Hepatocyte (in vitro differentiated cells): ENCODE data around the gene SIK2.

Experiments
- EZH2 ChIP-seq: fragments of 200-600 bp; sonication (generic); IDR thresholded peaks from 2 replicates; pipeline ENCODE4 v1.6.1; 2016; ENCODE audit warnings: antibody characterized with exemption, mild to moderate bottlenecking, borderline replicate concordance
- EZH2phosphoT487 ChIP-seq: fragments of 200-600 bp; sonication (generic); IDR thresholded peaks from one replicate; pipeline ENCODE4 v1.6.1; 2018; ENCODE audit warnings: antibody characterized with exemption, mild to moderate bottlenecking, low read depth, moderate library complexity; ENCODE audit not compliant: unreplicated experiment, severe bottlenecking
- TF ChIP-seq, protein P1 (sequence below): fragments of 200-600 bp; sonication (generic); IDR thresholded peaks from 2 replicates; pipeline ENCODE4 v1.5.1; 2016; ENCODE audit warnings: antibody characterized with exemption, mild to moderate bottlenecking; ENCODE audit not compliant: poor library complexity

DNA sequence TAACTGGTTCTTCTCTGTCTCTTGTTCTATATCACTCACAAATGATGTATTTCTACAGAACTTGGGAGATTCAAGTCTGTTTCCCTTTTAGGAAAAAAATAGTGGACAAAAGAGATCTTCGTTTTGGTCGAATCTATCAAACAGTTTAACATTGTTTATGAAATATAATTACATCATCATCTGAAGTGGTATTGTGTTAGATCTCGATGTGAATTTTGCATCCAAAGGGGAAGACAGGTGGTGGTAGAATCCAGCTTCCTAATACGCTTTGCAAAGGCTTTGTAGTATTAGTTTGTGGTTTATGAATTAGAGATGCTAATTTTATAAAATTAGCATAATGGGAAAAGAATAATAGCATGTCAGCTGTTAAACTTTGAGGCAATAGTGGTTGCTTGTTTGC is 3.4 kb downstream of the SIK2 start:
- TF ChIP-seq, protein P1, sequence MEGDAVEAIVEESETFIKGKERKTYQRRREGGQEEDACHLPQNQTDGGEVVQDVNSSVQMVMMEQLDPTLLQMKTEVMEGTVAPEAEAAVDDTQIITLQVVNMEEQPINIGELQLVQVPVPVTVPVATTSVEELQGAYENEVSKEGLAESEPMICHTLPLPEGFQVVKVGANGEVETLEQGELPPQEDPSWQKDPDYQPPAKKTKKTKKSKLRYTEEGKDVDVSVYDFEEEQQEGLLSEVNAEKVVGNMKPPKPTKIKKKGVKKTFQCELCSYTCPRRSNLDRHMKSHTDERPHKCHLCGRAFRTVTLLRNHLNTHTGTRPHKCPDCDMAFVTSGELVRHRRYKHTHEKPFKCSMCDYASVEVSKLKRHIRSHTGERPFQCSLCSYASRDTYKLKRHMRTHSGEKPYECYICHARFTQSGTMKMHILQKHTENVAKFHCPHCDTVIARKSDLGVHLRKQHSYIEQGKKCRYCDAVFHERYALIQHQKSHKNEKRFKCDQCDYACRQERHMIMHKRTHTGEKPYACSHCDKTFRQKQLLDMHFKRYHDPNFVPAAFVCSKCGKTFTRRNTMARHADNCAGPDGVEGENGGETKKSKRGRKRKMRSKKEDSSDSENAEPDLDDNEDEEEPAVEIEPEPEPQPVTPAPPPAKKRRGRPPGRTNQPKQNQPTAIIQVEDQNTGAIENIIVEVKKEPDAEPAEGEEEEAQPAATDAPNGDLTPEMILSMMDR = no peak
- TF ChIP-seq EZH2 = no peak
- TF ChIP-seq EZH2phosphoT487 = no peak
